Ishikawa (cell line): ENCODE data around the gene FASTKD2.

Experiments
- CEBPB ChIP-seq: IDR thresholded peaks from 2 replicates; pipeline ENCODE4 v1.6.1; 2012
- EP300 ChIP-seq: IDR thresholded peaks from 2 replicates; pipeline ENCODE4 v1.6.1; 2012; ENCODE audit warnings: borderline replicate concordance
- FOXM1 ChIP-seq: IDR thresholded peaks from 2 replicates; pipeline ENCODE4 v1.6.1; 2012; ENCODE audit warnings: low read depth, borderline replicate concordance
- RAD21 ChIP-seq: IDR thresholded peaks from 2 replicates; pipeline ENCODE4 v1.6.1; 2012; ENCODE audit warnings: low read depth
- TAF1 ChIP-seq: IDR thresholded peaks from 2 replicates; pipeline ENCODE4 v1.6.1; 2012; ENCODE audit warnings: low read depth, mild to moderate bottlenecking
- TF ChIP-seq, protein P1 (sequence below): IDR thresholded peaks from 2 replicates; pipeline ENCODE4 v1.6.1; 2012
- TF ChIP-seq, protein P2 (sequence below): IDR thresholded peaks from 2 replicates; pipeline ENCODE4 v1.6.1; 2012; ENCODE audit warnings: low read depth, mild to moderate bottlenecking

DNA sequence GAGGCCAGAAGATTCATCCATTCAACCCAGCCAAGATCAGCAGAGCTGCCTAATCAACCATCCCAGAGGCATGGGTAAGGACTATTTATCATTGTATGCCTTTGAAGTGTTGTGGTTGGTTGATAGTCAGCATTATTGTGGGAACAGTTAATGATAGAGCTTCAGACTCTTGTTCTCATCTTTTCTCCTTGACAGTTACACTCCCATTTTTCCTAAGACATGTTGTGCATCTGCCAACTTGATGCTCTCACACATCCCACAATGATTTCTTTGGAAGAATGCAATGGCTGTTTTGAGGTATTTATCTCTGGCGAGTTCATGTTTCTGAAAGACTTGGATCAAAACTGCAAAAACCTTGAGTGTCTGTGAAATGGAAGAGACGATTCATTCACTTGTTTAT, 55.4 kb downstream of the FASTKD2 start:
- TF ChIP-seq, protein P1, sequence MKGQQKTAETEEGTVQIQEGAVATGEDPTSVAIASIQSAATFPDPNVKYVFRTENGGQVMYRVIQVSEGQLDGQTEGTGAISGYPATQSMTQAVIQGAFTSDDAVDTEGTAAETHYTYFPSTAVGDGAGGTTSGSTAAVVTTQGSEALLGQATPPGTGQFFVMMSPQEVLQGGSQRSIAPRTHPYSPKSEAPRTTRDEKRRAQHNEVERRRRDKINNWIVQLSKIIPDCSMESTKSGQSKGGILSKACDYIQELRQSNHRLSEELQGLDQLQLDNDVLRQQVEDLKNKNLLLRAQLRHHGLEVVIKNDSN: no peak
- TF ChIP-seq CEBPB (no peak), EP300 (no peak), TAF1 (no peak), FOXM1 (no peak), RAD21 (no peak)
- TF ChIP-seq, protein P2, sequence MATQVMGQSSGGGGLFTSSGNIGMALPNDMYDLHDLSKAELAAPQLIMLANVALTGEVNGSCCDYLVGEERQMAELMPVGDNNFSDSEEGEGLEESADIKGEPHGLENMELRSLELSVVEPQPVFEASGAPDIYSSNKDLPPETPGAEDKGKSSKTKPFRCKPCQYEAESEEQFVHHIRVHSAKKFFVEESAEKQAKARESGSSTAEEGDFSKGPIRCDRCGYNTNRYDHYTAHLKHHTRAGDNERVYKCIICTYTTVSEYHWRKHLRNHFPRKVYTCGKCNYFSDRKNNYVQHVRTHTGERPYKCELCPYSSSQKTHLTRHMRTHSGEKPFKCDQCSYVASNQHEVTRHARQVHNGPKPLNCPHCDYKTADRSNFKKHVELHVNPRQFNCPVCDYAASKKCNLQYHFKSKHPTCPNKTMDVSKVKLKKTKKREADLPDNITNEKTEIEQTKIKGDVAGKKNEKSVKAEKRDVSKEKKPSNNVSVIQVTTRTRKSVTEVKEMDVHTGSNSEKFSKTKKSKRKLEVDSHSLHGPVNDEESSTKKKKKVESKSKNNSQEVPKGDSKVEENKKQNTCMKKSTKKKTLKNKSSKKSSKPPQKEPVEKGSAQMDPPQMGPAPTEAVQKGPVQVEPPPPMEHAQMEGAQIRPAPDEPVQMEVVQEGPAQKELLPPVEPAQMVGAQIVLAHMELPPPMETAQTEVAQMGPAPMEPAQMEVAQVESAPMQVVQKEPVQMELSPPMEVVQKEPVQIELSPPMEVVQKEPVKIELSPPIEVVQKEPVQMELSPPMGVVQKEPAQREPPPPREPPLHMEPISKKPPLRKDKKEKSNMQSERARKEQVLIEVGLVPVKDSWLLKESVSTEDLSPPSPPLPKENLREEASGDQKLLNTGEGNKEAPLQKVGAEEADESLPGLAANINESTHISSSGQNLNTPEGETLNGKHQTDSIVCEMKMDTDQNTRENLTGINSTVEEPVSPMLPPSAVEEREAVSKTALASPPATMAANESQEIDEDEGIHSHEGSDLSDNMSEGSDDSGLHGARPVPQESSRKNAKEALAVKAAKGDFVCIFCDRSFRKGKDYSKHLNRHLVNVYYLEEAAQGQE: no peak
